A673 (cell line): ENCODE data around the gene SEMA6B. TPM values are rescaled to one million over a fixed set of nuclear protein-coding genes. Genes with fewer than 3 reads are reported as not detected.
"Not testable (repeated sequence)": the region's sequence is repeated elsewhere in the genome, so short reads cannot be mapped to it uniquely, and the experiment has no call there.

Experiments
- BruUV-seq: library from RNA; stranded (reverse); fragments of 400-500 nt; replicated peaks from 2 replicates; lab custom pipeline; 2021; lab: Mats Ljungman, UMichigan
- CTCF ChIA-PET: fragments of 300-600 bp; sonication (Branson Sonifier 250); formaldehyde crosslinking; loops from one replicate; lab custom pipeline; 2022; ENCODE audit warnings: antibody characterized with exemption; lab: Charles Lee
- POLR2A ChIA-PET: fragments of 300-600 bp; sonication (Branson Sonifier 250); formaldehyde crosslinking; loops from one replicate; lab custom pipeline; 2022; ENCODE audit warnings: antibody characterized with exemption; ENCODE audit not compliant: low non-redundant PET; lab: Charles Lee
- DNase-seq: peaks from one replicate; pipeline ENCODE4 v3.0.0-alpha.2; 2015; ENCODE audit warnings: low spot score
- H3K27ac ChIP-seq: fragments of 200-600 bp; sonication (generic); 2 replicates; pipeline ENCODE4 v1.5.1; 2016; ENCODE audit warnings: mixed run types, low read depth, mild to moderate bottlenecking, mixed read lengths, antibody characterized with exemption, low read length; ENCODE audit not compliant: poor library complexity, severe bottlenecking
- H3K27me3 ChIP-seq: fragments of 200-600 bp; sonication (generic); replicated peaks from 2 replicates; pipeline ENCODE4 v1.6.1; 2017; ENCODE audit warnings: mixed run types, low read depth, mild to moderate bottlenecking, mixed read lengths, antibody characterized with exemption, low read length; ENCODE audit not compliant: insufficient read depth, poor library complexity
- H3K36me3 ChIP-seq: fragments of 200-600 bp; sonication (generic); 2 replicates; pipeline ENCODE4 v1.6.1; 2016; ENCODE audit warnings: mixed run types, mild to moderate bottlenecking, mixed read lengths, antibody characterized with exemption, low read length; ENCODE audit not compliant: insufficient read depth, poor library complexity, severe bottlenecking
- H3K4me1 ChIP-seq: fragments of 200-600 bp; sonication (generic); 2 replicates; pipeline ENCODE4 v1.6.1; 2017; ENCODE audit warnings: mixed run types, mild to moderate bottlenecking, mixed read lengths, antibody characterized with exemption, low read length; ENCODE audit not compliant: insufficient read depth, poor library complexity, severe bottlenecking
- H3K4me3 ChIP-seq: fragments of 200-600 bp; sonication (generic); 2 replicates; pipeline ENCODE4 v1.5.1; 2016; ENCODE audit warnings: low read depth, mixed run types, mild to moderate bottlenecking, mixed read lengths, low read length; ENCODE audit not compliant: poor library complexity, severe bottlenecking
- H3K9me3 ChIP-seq: fragments of 200-600 bp; sonication (generic); 2 replicates; pipeline ENCODE4 v1.6.1; 2016; ENCODE audit warnings: mixed run types, low read depth, mild to moderate bottlenecking, mixed read lengths, antibody characterized with exemption, low read length; ENCODE audit not compliant: poor library complexity, severe bottlenecking
- EZH2 ChIP-seq: fragments of 200-600 bp; sonication (generic); IDR thresholded peaks from 2 replicates; pipeline ENCODE4 v1.6.1; 2017; ENCODE audit warnings: borderline replicate concordance, low read depth, mild to moderate bottlenecking, mixed read lengths, antibody characterized with exemption, low read length; ENCODE audit not compliant: poor library complexity, severe bottlenecking
- intact Hi-C: fragments of 100-400 bp; cut with micrococcal nuclease; formaldehyde crosslinking; loops from one replicate; pipeline ENCODE4 v1.10.0; 2022; ENCODE audit not compliant: unreplicated experiment
- total RNA-seq: library from RNA; stranded (reverse); gene quantifications from 2 replicates; pipeline ENCODE4 v1.2.3, GENCODE V29; 2021
- TF ChIP-seq, protein P1 (sequence below): fragments of 300-800, 200-600 bp; sonication (generic); conservative IDR thresholded peaks from 2 replicates; pipeline ENCODE4 v1.5.1; 2017; ENCODE audit warnings: low read depth, mild to moderate bottlenecking, antibody characterized with exemption, low read length, moderate library complexity, mixed read lengths

The SEMA6B gene
- total RNA-seq, 1 experiment from 2014 or later, result 9.2 TPM

DNA sequence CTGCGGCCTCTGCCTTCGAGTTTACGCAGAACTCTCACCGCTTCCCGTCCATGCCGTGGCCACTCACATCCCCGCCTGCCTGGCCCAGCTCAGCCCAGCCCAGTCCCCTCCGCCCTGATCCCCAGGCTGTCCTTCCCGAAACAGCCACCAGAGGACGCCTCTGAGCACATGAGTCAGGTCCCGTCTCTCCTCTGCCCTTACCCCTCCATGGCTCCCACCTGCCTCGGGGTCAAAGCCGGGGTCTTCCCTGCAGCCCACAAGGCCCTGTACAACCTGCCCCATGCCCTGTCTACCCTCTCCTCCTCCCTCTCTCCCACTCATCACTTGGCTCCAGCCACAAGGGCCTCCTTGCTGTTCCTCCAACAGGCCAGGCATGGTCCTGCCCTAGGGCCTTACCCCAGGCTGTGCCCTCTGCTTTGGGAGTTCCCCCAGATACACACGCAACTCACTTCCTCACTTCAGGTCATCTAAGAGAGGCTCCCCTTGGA, 8.1 kb upstream of the SEMA6B start:
- DNase-seq, result peak; percentile 61
- BruUV-seq, result no TSS peak
- Histone ChIP-seq H3K36me3 (no peaks in the 10 kb centered on the region), H3K27ac (no peak overlapping the region), H3K4me3 (no peak overlapping the region), H3K27me3 (no peaks in the 10 kb centered on the region), H3K9me3 (no peaks in the 10 kb centered on the region), H3K4me1 (no peaks in the 10 kb centered on the region)
- intact Hi-C loops, result no loop called here
- CTCF ChIA-PET, result interaction anchor here (0.8 to 2.1 kb wide), 3 partner anchors 12 to 69 kb away, joined by 4 to 12 read pairs (median 5); no protein-coding TSS in a partner anchor
- POLR2A ChIA-PET, result no interaction called here
- TF ChIP-seq, protein P1, sequence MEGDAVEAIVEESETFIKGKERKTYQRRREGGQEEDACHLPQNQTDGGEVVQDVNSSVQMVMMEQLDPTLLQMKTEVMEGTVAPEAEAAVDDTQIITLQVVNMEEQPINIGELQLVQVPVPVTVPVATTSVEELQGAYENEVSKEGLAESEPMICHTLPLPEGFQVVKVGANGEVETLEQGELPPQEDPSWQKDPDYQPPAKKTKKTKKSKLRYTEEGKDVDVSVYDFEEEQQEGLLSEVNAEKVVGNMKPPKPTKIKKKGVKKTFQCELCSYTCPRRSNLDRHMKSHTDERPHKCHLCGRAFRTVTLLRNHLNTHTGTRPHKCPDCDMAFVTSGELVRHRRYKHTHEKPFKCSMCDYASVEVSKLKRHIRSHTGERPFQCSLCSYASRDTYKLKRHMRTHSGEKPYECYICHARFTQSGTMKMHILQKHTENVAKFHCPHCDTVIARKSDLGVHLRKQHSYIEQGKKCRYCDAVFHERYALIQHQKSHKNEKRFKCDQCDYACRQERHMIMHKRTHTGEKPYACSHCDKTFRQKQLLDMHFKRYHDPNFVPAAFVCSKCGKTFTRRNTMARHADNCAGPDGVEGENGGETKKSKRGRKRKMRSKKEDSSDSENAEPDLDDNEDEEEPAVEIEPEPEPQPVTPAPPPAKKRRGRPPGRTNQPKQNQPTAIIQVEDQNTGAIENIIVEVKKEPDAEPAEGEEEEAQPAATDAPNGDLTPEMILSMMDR, result peak; percentile 88
- TF ChIP-seq EZH2, result no peak

DNA sequence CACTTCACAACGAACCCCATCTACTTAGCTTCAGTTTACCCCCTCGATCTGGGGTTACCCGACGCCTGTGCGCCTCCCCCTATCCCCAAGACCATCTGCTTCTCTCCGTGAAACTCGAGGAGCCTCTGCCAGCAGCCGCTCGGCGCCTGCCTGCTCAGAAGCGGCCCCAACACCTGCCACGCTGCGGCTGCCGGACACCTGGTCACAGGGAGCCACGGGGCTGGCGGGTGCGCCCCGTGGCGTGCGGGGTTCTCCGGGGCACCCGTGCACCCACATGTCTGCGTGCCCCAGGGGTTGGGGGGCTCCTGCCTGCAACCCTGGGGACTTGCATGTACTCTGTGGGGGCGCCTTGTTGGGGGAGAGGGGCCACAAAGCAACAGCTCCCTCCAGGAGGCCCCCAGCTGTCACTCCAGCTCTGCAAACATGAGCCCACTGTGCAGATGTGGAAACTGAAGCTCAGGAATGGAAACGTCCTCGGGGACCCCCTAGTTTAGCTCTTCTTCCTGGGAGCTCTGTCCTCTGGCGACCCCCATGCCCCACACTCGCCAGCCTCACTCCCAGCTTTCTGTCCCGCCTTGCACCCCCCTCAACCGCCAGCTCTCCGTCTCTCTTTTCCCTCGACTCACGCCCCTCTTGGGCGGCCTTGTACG, 7.0 kb upstream of the SEMA6B start:
- DNase-seq, result no peak
- CTCF ChIA-PET, result interaction anchor here (0.6 to 2.1 kb wide), 3 partner anchors 11 to 70 kb away, joined by 3 to 12 read pairs (median 5); no protein-coding TSS in a partner anchor
- H3K4me1 ChIP-seq, result no peaks in the 10 kb centered on the region
- POLR2A ChIA-PET, result no interaction called here
- H3K4me3 ChIP-seq, result no peak overlapping the region
- H3K27ac ChIP-seq, result no peak overlapping the region
- H3K36me3 ChIP-seq, result no peaks in the 10 kb centered on the region
- no peaks in the 10 kb centered on the region for H3K9me3 ChIP-seq
- no TSS peak for BruUV-seq
- TF ChIP-seq, protein P1, result no peak
- no peak for TF ChIP-seq EZH2
- intact Hi-C loops, result no loop called here
- H3K27me3 ChIP-seq, result no peaks in the 10 kb centered on the region

DNA sequence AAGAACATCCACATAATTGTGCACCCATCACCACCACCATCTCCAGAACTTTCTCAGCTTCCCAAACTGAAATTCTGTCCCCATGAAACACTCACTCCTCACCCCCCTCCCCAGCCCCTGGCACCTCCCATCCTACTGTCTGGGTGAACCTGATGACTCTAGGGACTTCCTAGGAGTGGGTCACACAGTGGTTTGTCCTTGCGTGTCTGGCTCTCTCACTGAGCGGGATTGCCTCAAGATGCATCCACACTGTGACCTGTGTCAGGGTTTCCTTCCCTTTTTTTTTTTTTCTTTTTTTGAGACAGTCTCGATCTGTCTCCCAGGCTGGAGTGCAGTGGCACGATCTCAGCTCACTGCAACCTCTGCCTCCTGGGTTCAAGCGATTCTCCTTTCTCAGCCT, 4.1 kb upstream of the SEMA6B start:
- H3K27ac ChIP-seq, DNase-seq, BruUV-seq, H3K4me1 ChIP-seq, H3K27me3 ChIP-seq, H3K4me3 ChIP-seq, H3K36me3 ChIP-seq, POLR2A ChIA-PET, CTCF ChIA-PET, intact Hi-C loops, H3K9me3 ChIP-seq: not testable (repeated sequence)

DNA sequence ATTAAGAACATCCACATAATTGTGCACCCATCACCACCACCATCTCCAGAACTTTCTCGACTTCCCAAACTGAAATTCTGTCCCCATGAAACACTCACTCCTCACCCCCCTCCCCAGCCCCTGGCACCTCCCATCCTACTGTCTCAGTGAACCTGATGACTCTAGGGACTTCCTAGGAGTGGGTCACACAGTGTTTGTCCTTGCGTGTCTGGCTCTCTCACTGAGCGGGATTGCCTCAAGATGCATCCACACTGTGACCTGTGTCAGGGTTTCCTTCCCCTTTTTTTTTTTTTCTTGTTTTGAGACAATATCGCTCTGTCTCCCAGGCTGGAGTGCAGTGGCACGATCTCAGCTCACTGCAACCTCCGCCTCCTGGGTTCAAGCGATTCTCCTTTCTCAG, 2.6 kb upstream of the SEMA6B start:
- H3K27ac ChIP-seq, H3K9me3 ChIP-seq, BruUV-seq, intact Hi-C loops, H3K4me1 ChIP-seq, DNase-seq, POLR2A ChIA-PET, H3K36me3 ChIP-seq, H3K27me3 ChIP-seq, H3K4me3 ChIP-seq, CTCF ChIA-PET: not testable (repeated sequence)
